Cardiac muscle cell (in vitro differentiated cells and primary cell): Measurements from ENCODE around the gene FOXP3. TPM values are rescaled to one million over a fixed set of nuclear protein-coding genes. Genes with fewer than 3 reads are reported as not detected.

ENCODE experiments used
- DNase-seq, 2 donors: peaks; one replicate each; pipeline versions ENCODE4 v3.0.0 to v3.0.0-alpha.2; 2010 to 2017; ENCODE audit warnings: low read depth in 1 of 2, low spot score in 1 of 2
- H3K27ac ChIP-seq: fragments of 200-600 bp; sonication (generic); 2 replicates; pipeline ENCODE4 v1.5.1; 2016
- H3K27me3 ChIP-seq: fragments of 200-600 bp; sonication (generic); 2 replicates; pipeline ENCODE4 v1.6.0; 2016; ENCODE audit warnings: control low read depth
- H3K36me3 ChIP-seq: fragments of 200-600 bp; sonication (generic); 2 replicates; pipeline ENCODE4 v1.5.1; 2016; ENCODE audit warnings: control low read depth
- H3K4me1 ChIP-seq: fragments of 200-600 bp; sonication (generic); 2 replicates; pipeline ENCODE4 v1.8.1; 2017; ENCODE audit warnings: low read depth, mild to moderate bottlenecking, mixed run types
- H3K4me3 ChIP-seq: fragments of 200-600 bp; sonication (generic); 2 replicates; pipeline ENCODE4 v1.5.1; 2016; ENCODE audit warnings: mild to moderate bottlenecking
- H3K9me3 ChIP-seq: fragments of 200-600 bp; sonication (generic); 2 replicates; pipeline ENCODE4 v1.5.1; 2017; ENCODE audit warnings: low read depth, mild to moderate bottlenecking, control low read depth
- CTCF ChIP-seq: IDR thresholded peaks from 2 replicates; pipeline ENCODE4 v1.5.1; 2012; ENCODE audit warnings: low read depth, mild to moderate bottlenecking, low read length
- polyA plus RNA-seq: library from polyadenylated mRNA; unstranded; fragments of >200 nt; fragmentation: Nextera tagmentation; extraction: Ambion mirVana; gene quantifications from 2 replicates; pipeline ENCODE4 v1.2.1, GENCODE V29; 2016
- total RNA-seq: library from RNA; depleted of rRNA; stranded (reverse); fragments of >200 nt; gene quantifications from 2 replicates; pipeline ENCODE4 v1.2.3, GENCODE V29; 2016

The FOXP3 gene
- total and polyA plus RNA-seq, 2 experiments from 2014 or later: 0.18 to 0.59 TPM

GRCh38 chrX:49266523-49267445 is 2.3 kb upstream of the FOXP3 start:
- no peak for DNase-seq
- no peak for TF ChIP-seq CTCF
- Histone ChIP-seq H3K36me3 (no peaks in the 10 kb centered on the region), H3K27ac (no peak overlapping the region), H3K9me3 (no peaks in the 10 kb centered on the region), H3K27me3 (no peaks in the 10 kb centered on the region), H3K4me3 (no peak overlapping the region), H3K4me1 (no peaks in the 10 kb centered on the region)

- Histone ChIP-seq H3K4me1 (no peaks in the 10 kb centered on the region), H3K27ac (no peak overlapping the region), H3K4me3 (no peak overlapping the region), H3K27me3 (no peaks in the 10 kb centered on the region), H3K36me3 (no peaks in the 10 kb centered on the region), H3K9me3 (no peaks in the 10 kb centered on the region)
- TF ChIP-seq CTCF: no peak
- DNase-seq: no peak
These were observed 879 bp downstream of the FOXP3 start for GRCh38 chrX:49263631-49264030.

- Histone ChIP-seq H3K36me3 (no peaks in the 10 kb centered on the region), H3K27me3 (no peaks in the 10 kb centered on the region), H3K27ac (no peak overlapping the region), H3K9me3 (no peaks in the 10 kb centered on the region), H3K4me1 (no peaks in the 10 kb centered on the region), H3K4me3 (no peak overlapping the region)
- DNase-seq: no peak
- no peak for TF ChIP-seq CTCF
These were observed 1.9 kb downstream of the FOXP3 start for GRCh38 chrX:49262603-49263002.

- H3K27me3 ChIP-seq: no peaks in the 10 kb centered on the region
- TF ChIP-seq CTCF: no peak
- H3K4me3 ChIP-seq: no peak overlapping the region
- H3K27ac ChIP-seq: no peak overlapping the region
- no peak for DNase-seq
- H3K36me3 ChIP-seq: no peaks in the 10 kb centered on the region
- H3K9me3 ChIP-seq: no peaks in the 10 kb centered on the region
- no peaks in the 10 kb centered on the region for H3K4me1 ChIP-seq
These were observed 4.1 kb downstream of the FOXP3 start for GRCh38 chrX:49260221-49260985.

GRCh38 chrX:49258749-49259124 is 5.8 kb downstream of the FOXP3 start:
- Histone ChIP-seq H3K27me3 (no peaks in the 10 kb centered on the region), H3K4me3 (no peak overlapping the region), H3K4me1 (no peaks in the 10 kb centered on the region), H3K36me3 (no peaks in the 10 kb centered on the region), H3K27ac (no peak overlapping the region), H3K9me3 (no peaks in the 10 kb centered on the region)
- TF ChIP-seq CTCF: no peak
- DNase-seq: no peak
